ENCODE results near the gene NUCB1.
A peak's percentile ranks its signal among the peaks of the same experiment; 100 is the strongest.

GRCh38 chr19:48933382-48933932 lies 33.3 kb downstream of the NUCB1 start, which contains the start of gene DHDH:
- TF ChIP-seq CTCF (IDR thresholded peaks at IDR 0.05): no peak
- TF ChIP-seq POLR2A (IDR thresholded peaks at IDR 0.05): peak in 1 of 2 donors; percentile 33

Data from uterus (tissue), 2 donors.